Sciatic nerve (tissue), 2 donors: ENCODE results near the gene NUFIP1. TPM values are rescaled to one million over a fixed set of nuclear protein-coding genes. Genes with fewer than 3 reads are reported as not detected.
A peak's percentile ranks its signal among the peaks of the same experiment; 100 is the strongest.
"Not testable (repeated sequence)": the region's sequence is repeated elsewhere in the genome, so short reads cannot be mapped to it uniquely, and the experiment has no call there.

Source experiments
- ATAC-seq: fragments of 200-7000 bp; cut with Tn5 transposase; one replicate; pipeline ENCODE4 v1.9.1; 2020; ENCODE audit warnings: mild to moderate bottlenecking, moderate library complexity
- DNase-seq: peaks from one replicate; pipeline ENCODE4 v3.0.0-alpha.2; 2020; ENCODE audit warnings: low spot score
- intact Hi-C: fragments of 100-400 bp; cut with DNase I; formaldehyde crosslinking; loops from one replicate; pipeline ENCODE4 v1.14.2; 2022
- total RNA-seq: library from RNA; stranded (reverse); fragmentation: NEBNext Ultra II Directional; extraction: Animal tissue kit (Norgen Biotek cat#: 25700); gene quantifications from one replicate; pipeline ENCODE4 v1.2.1, GENCODE V29; 2021
- donor health status: DM: no; HTN: no; CAD: no.
- donor health status: DM: no; HTN: no; CAD: no.

Gene NUFIP1
- total RNA-seq, result 6.3 TPM

- intact Hi-C loops, result no loop called here
- ATAC-seq (peak; percentile 99), DNase-seq (peak; percentile 95)
These were observed at the start of gene NUFIP1, which contains the start of gene GPALPP1 for GRCh38 chr13:44989071-44989889. NUFIP1 (minus strand) TSS chr13:44989471; CDS start chr13:44989436, 35 bp downstream. GPALPP1 (plus strand) TSS chr13:44989538; CDS start chr13:44989655, 117 bp downstream.

- intact Hi-C loops, result no loop called here
- DNase-seq, result no peak
- ATAC-seq, result no peak
These were observed 46.9 kb upstream of the NUFIP1 start for GRCh38 chr13:45036206-45036605.

- intact Hi-C loops, result no loop called here
- no peak for ATAC-seq
- DNase-seq, result no peak
These were observed 45.1 kb upstream of the NUFIP1 start for GRCh38 chr13:45034342-45034741.

- intact Hi-C loops, result no loop called here
- no peak for DNase-seq
- no peak for ATAC-seq
These were observed 35.6 kb upstream of the NUFIP1 start for GRCh38 chr13:45024847-45025246.

- intact Hi-C loops, result no loop called here
- ATAC-seq (no peak), DNase-seq (no peak)
These were observed 32.0 kb upstream of the NUFIP1 start for GRCh38 chr13:45021250-45021649.

GRCh38 chr13:45019981-45020380 is 30.7 kb upstream of the NUFIP1 start:
- DNase-seq, ATAC-seq, intact Hi-C loops: not testable (repeated sequence)

- ATAC-seq (no peak), DNase-seq (no peak)
- intact Hi-C loops, result no loop called here
These were observed 27.6 kb upstream of the NUFIP1 start for GRCh38 chr13:45016792-45017425.

- ATAC-seq, result no peak
- intact Hi-C loops, result no loop called here
- no peak for DNase-seq
These were observed 26.0 kb upstream of the NUFIP1 start for GRCh38 chr13:45015300-45015699.

GRCh38 chr13:45011198-45011597 is 21.9 kb upstream of the NUFIP1 start:
- no peak for DNase-seq
- ATAC-seq, result no peak
- intact Hi-C loops, result no loop called here

GRCh38 chr13:45007823-45008222 is 18.6 kb upstream of the NUFIP1 start:
- ATAC-seq, result no peak
- DNase-seq, result no peak
- intact Hi-C loops, result no loop called here

GRCh38 chr13:45007225-45007624 is 18.0 kb upstream of the NUFIP1 start:
- DNase-seq, result no peak
- intact Hi-C loops, result no loop called here

GRCh38 chr13:45004096-45004495 is 14.8 kb upstream of the NUFIP1 start:
- intact Hi-C loops, result no loop called here
- ATAC-seq (no peak), DNase-seq (no peak)

More at GRCh38 chr13:45007225-45007624, 18.0 kb upstream of the NUFIP1 start:
- ATAC-seq, result no peak

GRCh38 chr13:45003417-45003816 is 14.1 kb upstream of the NUFIP1 start:
- intact Hi-C loops, result no loop called here
- no peak for DNase-seq
- ATAC-seq, result no peak

GRCh38 chr13:44989941-44990340 is 670 bp upstream of the NUFIP1 start:
- peak; percentile 14 for ATAC-seq
- intact Hi-C loops, result no loop called here
- no peak for DNase-seq

GRCh38 chr13:44978328-44978727 is 10.9 kb downstream of the NUFIP1 start:
- intact Hi-C loops, result loop anchor here (10.0 kb wide), 1 partner anchor 484 kb away; no protein-coding TSS in a partner anchor
- DNase-seq, result no peak
- no peak for ATAC-seq

- intact Hi-C loops, result loop anchor here (10.0 kb wide), 1 partner anchor 482 kb away; no protein-coding TSS in a partner anchor
- ATAC-seq (no peak), DNase-seq (no peak)
These were observed 12.2 kb downstream of the NUFIP1 start for GRCh38 chr13:44976949-44977583.

GRCh38 chr13:44976196-44976595 is 13.1 kb downstream of the NUFIP1 start:
- ATAC-seq (no peak), DNase-seq (no peak)
- intact Hi-C loops, result loop anchor here (10.0 kb wide), 1 partner anchor 481 kb away; no protein-coding TSS in a partner anchor

GRCh38 chr13:44974056-44974793 is 15.0 kb downstream of the NUFIP1 start:
- DNase-seq (peak; percentile 63), ATAC-seq (no peak)
- intact Hi-C loops, result loop anchor here (10.0 kb wide), 1 partner anchor 479 kb away; no protein-coding TSS in a partner anchor
